Left ventricle myocardium inferior (tissue), 1 donor: ENCODE measurements around the gene ZDHHC14. TPM values are rescaled to one million over a fixed set of nuclear protein-coding genes. Genes with fewer than 3 reads are reported as not detected.

ENCODE experiments used
- DNase-seq: peaks from one replicate; pipeline ENCODE4 v3.0.0-alpha.2; 2020
- H3K27ac ChIP-seq: fragments of 200-600 bp; replicated peaks from 2 replicates; pipeline ENCODE4 v1.8.0; 2021
- H3K27me3 ChIP-seq: fragments of 200-600 bp; 2 replicates; pipeline ENCODE4 v1.8.0; 2021; ENCODE audit warnings: low read depth
- H3K36me3 ChIP-seq: fragments of 200-600 bp; 2 replicates; pipeline ENCODE4 v1.8.0; 2021
- H3K4me1 ChIP-seq: fragments of 200-600 bp; 2 replicates; pipeline ENCODE4 v1.8.0; 2021
- H3K4me3 ChIP-seq: fragments of 200-600 bp; 2 replicates; pipeline ENCODE4 v1.8.0; 2021; ENCODE audit warnings: mild to moderate bottlenecking, moderate library complexity
- H3K9me3 ChIP-seq: fragments of 200-600 bp; replicated peaks from 2 replicates; pipeline ENCODE4 v1.8.0; 2021
- CTCF ChIP-seq: fragments of 200-600 bp; IDR thresholded peaks from 2 replicates; pipeline ENCODE4 v1.8.0; 2021; ENCODE audit warnings: antibody characterized with exemption, mild to moderate bottlenecking, borderline replicate concordance
- intact Hi-C: fragments of 100-400 bp; cut with micrococcal nuclease; formaldehyde crosslinking; loops from one replicate; pipeline ENCODE4 v1.11.0; 2022
- total RNA-seq: library from RNA; stranded (reverse); fragmentation: NEBNext Ultra II Directional; extraction: Animal tissue kit (Norgen Biotek cat#: 25700); gene quantifications from one replicate; pipeline ENCODE4 v1.2.1, GENCODE V29; 2021
- donor health status: DM: no; HTN: yes; CAD: no; lungs with severe emphysema.

The ZDHHC14 gene
- total RNA-seq, 1 donor from 2014 or later = 10.0 TPM

GRCh38 chr6:157568702-157569101 is 187.7 kb downstream of the ZDHHC14 start:
- Histone ChIP-seq H3K4me3 (no peak overlapping the region), H3K36me3 (no peaks in the 10 kb centered on the region), H3K4me1 (no peaks in the 10 kb centered on the region), H3K9me3 (peaks cover 6% of the 10 kb centered on the region), H3K27ac (no peak overlapping the region), H3K27me3 (no peaks in the 10 kb centered on the region)
- no peak for TF ChIP-seq CTCF
- intact Hi-C loops = no loop called here
- DNase-seq = no peak

- DNase-seq = no peak
- Histone ChIP-seq H3K36me3 (no peaks in the 10 kb centered on the region), H3K27me3 (no peaks in the 10 kb centered on the region), H3K4me3 (no peak overlapping the region), H3K4me1 (no peaks in the 10 kb centered on the region), H3K27ac (no peak overlapping the region), H3K9me3 (peaks cover 6% of the 10 kb centered on the region)
- TF ChIP-seq CTCF = no peak
- intact Hi-C loops = no loop called here
Measured at GRCh38 chr6:157569543-157569942, 188.6 kb downstream of the ZDHHC14 start.

- Histone ChIP-seq H3K27ac (no peak overlapping the region), H3K9me3 (peaks cover 6% of the 10 kb centered on the region), H3K36me3 (no peaks in the 10 kb centered on the region), H3K27me3 (no peaks in the 10 kb centered on the region), H3K4me3 (no peak overlapping the region), H3K4me1 (peaks cover 3% of the 10 kb centered on the region)
- intact Hi-C loops = loop anchor here (10.0 kb wide), 1 partner anchor 185 kb away; the partner anchor contains the start of gene ZDHHC14
- TF ChIP-seq CTCF = no peak
- no peak for DNase-seq
Measured at GRCh38 chr6:157570104-157570503, 189.1 kb downstream of the ZDHHC14 start.

GRCh38 chr6:157570752-157571151 is 189.8 kb downstream of the ZDHHC14 start:
- Histone ChIP-seq H3K4me3 (no peak overlapping the region), H3K4me1 (peaks cover 5% of the 10 kb centered on the region), H3K27me3 (no peaks in the 10 kb centered on the region), H3K36me3 (no peaks in the 10 kb centered on the region), H3K9me3 (peaks cover 6% of the 10 kb centered on the region), H3K27ac (no peak overlapping the region)
- no peak for DNase-seq
- intact Hi-C loops = loop anchor here (10.0 kb wide), 1 partner anchor 186 kb away; the partner anchor contains the start of gene ZDHHC14
- no peak for TF ChIP-seq CTCF

GRCh38 chr6:157571269-157571668 is 190.3 kb downstream of the ZDHHC14 start:
- no peak overlapping the region for H3K27ac ChIP-seq
- H3K4me3 ChIP-seq = no peak overlapping the region
- no peak for DNase-seq
- no peak for TF ChIP-seq CTCF
- intact Hi-C loops = loop anchor here (10.0 kb wide), 1 partner anchor 186 kb away; the partner anchor contains the start of gene ZDHHC14
- H3K4me1 ChIP-seq = peaks cover 5% of the 10 kb centered on the region
- peaks cover 6% of the 10 kb centered on the region for H3K9me3 ChIP-seq
- no peaks in the 10 kb centered on the region for H3K36me3 ChIP-seq
- H3K27me3 ChIP-seq = no peaks in the 10 kb centered on the region
